ENCODE measurements around the gene CCDC86. TPM values are rescaled to one million over a fixed set of nuclear protein-coding genes. Genes with fewer than 3 reads are reported as not detected.

The CCDC86 gene
- total RNA-seq, 2 donors from 2014 or later = 29.3 to 38.0 TPM

GRCh38 chr11:60844870-60845221, 2.9 kb downstream of the CCDC86 start:
- Mint-ChIP-seq H3K9me3 (peaks cover 4 to 7% of the 10 kb centered on the region in 2 donors), H3K36me3 (peaks cover 34 to 35% of the 10 kb centered on the region in 2 donors)

GRCh38 chr11:60845338-60845737, 3.4 kb downstream of the CCDC86 start:
- ATAC-seq (no peak), DNase-seq (ENCODE audit: low spot score in 2 of 2) (no peak)
- Mint-ChIP-seq H3K36me3 (peaks cover 34 to 35% of the 10 kb centered on the region in 2 donors), H3K27ac (peak overlapping the region; percentile 85 to 98), H3K9me3 (peaks cover 4 to 7% of the 10 kb centered on the region in 2 donors)

More at GRCh38 chr11:60844870-60845221, 2.9 kb downstream of the CCDC86 start:
- ATAC-seq (no peak), DNase-seq (ENCODE audit: low spot score in 2 of 2) (no peak)
- peak overlapping the region; percentile 85 to 98 for H3K27ac Mint-ChIP-seq

GRCh38 chr11:60847281-60847680, 5.4 kb downstream of the CCDC86 start:
- no peak overlapping the region for H3K27ac Mint-ChIP-seq
- peaks cover 37 to 40% of the 10 kb centered on the region in 2 donors for H3K36me3 Mint-ChIP-seq
- no peak for ATAC-seq
- H3K9me3 Mint-ChIP-seq = no peaks in the 10 kb centered on the region
- no peak for DNase-seq (ENCODE audit: low spot score in 2 of 2)

DNA sequence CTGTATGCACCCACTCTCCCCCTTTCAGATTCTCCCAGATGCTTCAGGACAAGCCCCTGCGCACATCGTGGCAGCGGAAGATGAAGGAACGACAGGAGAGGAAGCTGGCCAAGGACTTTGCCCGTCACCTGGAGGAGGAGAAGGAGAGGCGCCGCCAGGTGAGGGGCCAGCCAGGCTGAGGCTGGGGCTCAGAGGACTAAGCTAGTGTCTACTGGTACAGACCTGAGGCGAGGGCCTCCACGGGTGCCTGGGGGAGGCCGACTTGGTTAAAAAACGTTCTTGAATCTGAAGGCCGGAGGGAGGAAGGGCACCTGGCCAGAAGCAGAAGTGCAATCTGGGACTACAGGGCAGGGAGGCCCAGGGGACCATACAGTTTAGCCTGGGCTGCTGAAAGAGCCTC, 6.0 kb downstream of the CCDC86 start:
- peaks cover 31 to 34% of the 10 kb centered on the region in 2 donors for H3K36me3 Mint-ChIP-seq
- no peak for DNase-seq (ENCODE audit: low spot score in 2 of 2)
- ATAC-seq = no peak
- peak overlapping the region in 1 of 2 donors; percentile 22 for H3K27ac Mint-ChIP-seq
- H3K9me3 Mint-ChIP-seq = no peaks in the 10 kb centered on the region

DNA sequence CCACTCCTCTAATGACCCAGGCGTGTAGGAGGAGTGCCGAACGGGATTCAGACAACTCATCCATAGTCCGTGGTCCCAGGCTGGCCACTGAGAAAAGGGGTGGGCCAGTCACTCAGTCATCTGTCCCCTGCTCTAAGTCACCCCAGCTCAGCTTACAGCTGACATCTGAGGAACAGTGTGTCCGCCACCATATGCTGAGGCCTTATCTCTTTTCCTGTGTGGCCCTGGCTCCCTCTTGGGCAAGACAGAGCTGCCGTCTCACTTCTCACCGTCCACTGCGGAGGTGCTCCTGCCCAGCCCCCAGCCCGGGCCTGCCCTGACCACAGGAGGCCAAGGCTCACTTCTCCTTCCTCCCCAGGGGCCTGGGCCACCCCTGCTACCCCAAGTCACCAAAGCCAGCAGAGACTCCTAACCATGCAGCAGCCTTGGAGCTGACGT, 6.8 kb downstream of the CCDC86 start:
- DNase-seq (ENCODE audit: low spot score in 2 of 2) (no peak), ATAC-seq (no peak)
- Mint-ChIP-seq H3K36me3 (peaks cover 22 to 32% of the 10 kb centered on the region in 2 donors), H3K9me3 (no peaks in the 10 kb centered on the region), H3K27ac (peak overlapping the region in 1 of 2 donors; percentile 37)

DNA sequence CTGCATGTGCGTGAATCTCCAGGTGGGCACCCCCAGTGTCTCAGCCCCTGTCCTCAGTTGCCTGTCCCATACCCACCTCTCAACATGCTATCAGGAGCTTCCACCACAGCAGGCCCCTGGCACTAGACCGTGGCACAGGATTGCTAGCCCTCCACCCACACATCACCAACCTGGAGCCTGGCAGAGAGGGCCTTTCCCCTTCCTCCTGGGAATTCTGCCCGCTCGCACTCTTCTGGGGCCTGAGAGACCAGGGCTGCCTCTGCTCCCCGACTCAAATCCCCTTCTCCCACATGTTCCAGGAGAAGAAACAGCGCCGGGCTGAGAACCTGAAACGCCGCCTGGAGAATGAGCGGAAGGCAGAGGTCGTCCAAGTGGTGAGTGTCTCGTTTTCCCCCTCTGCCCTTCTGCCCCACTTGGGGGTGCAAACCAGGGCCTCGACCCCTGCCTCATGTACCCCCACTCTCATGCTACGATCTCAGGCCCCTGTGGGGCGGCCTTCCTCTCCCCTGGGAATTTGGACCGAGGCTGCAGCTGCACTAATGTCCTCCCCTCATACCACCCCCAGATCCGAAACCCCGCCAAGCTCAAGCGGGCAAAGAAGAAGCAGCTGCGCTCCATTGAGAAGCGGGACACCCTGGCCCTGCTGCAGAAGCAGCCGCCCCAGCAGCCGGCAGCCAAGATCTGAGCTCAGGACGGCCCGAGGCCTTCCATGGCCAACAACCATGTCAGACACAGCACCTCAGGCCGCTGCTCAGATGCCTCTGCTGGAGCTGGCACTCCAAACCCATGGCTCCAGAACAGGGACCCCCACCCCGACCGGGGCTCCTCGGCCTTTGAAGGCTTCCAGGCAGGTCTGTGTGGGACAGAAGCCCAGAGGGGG, 8.0 kb downstream of the CCDC86 start:
- no peak for ATAC-seq
- DNase-seq (ENCODE audit: low spot score in 2 of 2) = no peak
- H3K27ac Mint-ChIP-seq = no peak overlapping the region
- peaks cover 14 to 27% of the 10 kb centered on the region in 2 donors for H3K36me3 Mint-ChIP-seq
- H3K9me3 Mint-ChIP-seq = no peaks in the 10 kb centered on the region

DNA sequence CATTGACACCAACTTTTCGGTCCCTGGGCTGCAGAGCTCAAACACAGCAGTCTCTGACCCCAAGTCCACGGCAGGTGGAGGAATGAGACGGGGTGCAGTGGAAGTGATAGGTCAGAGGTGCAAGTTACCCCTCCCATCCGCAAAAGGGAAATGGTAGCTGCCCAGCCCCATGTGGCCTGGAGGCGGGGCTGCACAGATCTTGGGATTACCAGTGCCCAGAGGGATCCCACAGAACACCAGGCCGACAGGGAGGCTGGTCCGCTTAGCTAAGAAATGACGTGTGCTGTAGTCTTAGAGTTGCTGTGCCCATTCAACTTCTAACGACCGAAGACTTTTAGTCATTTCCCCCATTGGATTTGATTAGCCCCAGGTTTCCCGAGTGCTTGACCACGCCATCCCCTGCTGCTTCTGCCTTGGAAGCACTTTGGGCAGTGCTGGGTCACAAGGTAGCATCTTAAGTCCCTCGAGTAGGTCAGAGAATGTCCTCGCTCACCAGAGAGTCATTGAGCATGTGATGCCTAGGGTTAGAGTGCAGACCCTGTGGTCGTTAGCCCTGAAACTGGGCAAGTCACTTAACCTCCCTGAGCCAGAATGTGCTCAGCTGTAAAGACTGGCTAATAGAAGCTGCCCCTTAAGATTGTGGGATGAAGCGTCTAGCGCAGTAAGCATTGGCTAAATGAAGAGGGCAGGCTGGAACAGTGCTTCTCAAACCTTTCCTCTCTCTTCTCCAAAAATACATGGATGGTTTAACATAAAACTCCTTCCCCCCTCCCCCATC, 9.6 kb downstream of the CCDC86 start:
- no peaks in the 10 kb centered on the region for H3K9me3 Mint-ChIP-seq
- H3K36me3 Mint-ChIP-seq = peaks cover 7 to 20% of the 10 kb centered on the region in 2 donors
- peak overlapping the region in 1 of 2 donors; percentile 60 for H3K27ac Mint-ChIP-seq
- no peak for DNase-seq (ENCODE audit: low spot score in 2 of 2)
- no peak for ATAC-seq

GRCh38 chr11:60852117-60852981, 10.4 kb downstream of the CCDC86 start:
- Mint-ChIP-seq H3K36me3 (peaks cover 7 to 20% of the 10 kb centered on the region in 2 donors), H3K27ac (no peak overlapping the region), H3K9me3 (no peaks in the 10 kb centered on the region)
- ATAC-seq (no peak), DNase-seq (ENCODE audit: low spot score in 2 of 2) (no peak)

- peaks cover 7 to 20% of the 10 kb centered on the region in 2 donors for H3K36me3 Mint-ChIP-seq
- no peak overlapping the region for H3K27ac Mint-ChIP-seq
- no peak for ATAC-seq
- no peaks in the 10 kb centered on the region for H3K9me3 Mint-ChIP-seq
- no peak for DNase-seq (ENCODE audit: low spot score in 2 of 2)
These were observed 11.4 kb downstream of the CCDC86 start for GRCh38 chr11:60852982-60853950.

DNA sequence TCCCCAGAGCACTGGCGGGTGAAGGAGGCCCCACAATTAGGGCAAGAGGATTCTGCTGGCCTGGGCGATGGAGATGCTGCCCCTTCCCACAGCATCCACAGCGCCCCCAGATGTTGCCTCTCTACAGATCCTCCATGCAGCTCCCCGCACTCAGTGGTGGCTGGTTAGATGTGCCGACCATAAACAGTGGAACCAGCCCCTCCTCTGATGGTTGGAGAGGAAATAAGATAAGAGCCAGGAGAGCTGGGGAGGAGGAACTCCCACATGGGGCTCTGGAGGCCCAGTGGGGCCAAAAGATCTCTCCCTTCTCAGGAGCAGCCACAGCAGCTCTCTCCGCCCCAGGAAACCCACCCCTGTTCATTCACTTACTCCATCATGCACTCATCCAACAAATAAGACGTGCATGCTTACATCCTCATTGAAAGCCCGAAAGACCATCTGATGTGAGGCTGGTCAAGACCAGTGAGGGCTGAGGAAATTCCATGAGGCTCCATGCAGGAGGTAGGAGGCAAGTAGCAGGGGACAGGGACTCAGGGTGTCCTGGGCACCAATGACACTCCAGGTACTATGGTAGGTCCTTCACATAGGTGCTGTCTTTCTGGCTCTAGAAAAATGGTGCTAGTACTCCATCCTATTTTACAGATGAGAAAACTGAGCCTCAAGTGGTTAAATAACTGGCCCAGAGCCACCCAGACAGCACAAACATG, 12.4 kb downstream of the CCDC86 start:
- Mint-ChIP-seq H3K9me3 (no peaks in the 10 kb centered on the region), H3K36me3 (peaks cover 7 to 20% of the 10 kb centered on the region in 2 donors), H3K27ac (no peak overlapping the region)
- ATAC-seq = no peak
- no peak for DNase-seq (ENCODE audit: low spot score in 2 of 2)

GRCh38 chr11:60854847-60855725, 13.2 kb downstream of the CCDC86 start:
- no peak for ATAC-seq

GRCh38 chr11:60855726-60856633, 14.1 kb downstream of the CCDC86 start, which contains the start of gene PTGDR2:
TSS of gene PTGDR2 (minus strand) at chr11:60855950. CDS start at chr11:60853722, 2,228 bp downstream.
- Mint-ChIP-seq H3K27ac (peak within 1 kb of the TSS in 1 of 2 donors; percentile 41), H3K36me3 (peaks cover 7 to 14% of the 10 kb centered on the region in 2 donors), H3K9me3 (no peaks in the 10 kb centered on the region)
- ATAC-seq (no peak), DNase-seq (ENCODE audit: low spot score in 2 of 2) (no peak)

More at GRCh38 chr11:60854847-60855725, 13.2 kb downstream of the CCDC86 start:
- DNase-seq (ENCODE audit: low spot score in 2 of 2) = no peak
- Mint-ChIP-seq H3K9me3 (no peaks in the 10 kb centered on the region), H3K36me3 (peaks cover 7 to 20% of the 10 kb centered on the region in 2 donors), H3K27ac (no peak overlapping the region)

Measured in activated naive CD4-positive, alpha-beta T cell treated with anti-CD3 and anti-CD28 coated beads, Interleukin-2, amount 50 U/mL, for 72 hours (primary cell).